Measurements from ENCODE around the gene RPL11. TPM values are rescaled to one million over a fixed set of nuclear protein-coding genes. Genes with fewer than 3 reads are reported as not detected.
A peak's percentile ranks its signal among the peaks of the same experiment; 100 is the strongest.

Gene RPL11
- polyA plus RNA-seq (2013), result 5,507 TPM

GRCh38 chr1:23691499-23692307, at the start of gene RPL11:
Gene RPL11 (plus strand): TSS chr1:23691806. CDS start chr1:23691824, 18 bp downstream.
- Histone ChIP-seq H3K4me1 (ENCODE audit: control extremely low read depth in 1 of 4, control insufficient read depth in 4 of 4, insufficient read depth in 4 of 4, low read length in 3 of 4) (peaks cover 9 to 35% (median 29%) of the 10 kb centered on the region in 4 experiments), H3K27ac (ENCODE audit: insufficient read depth in 1 of 2, low read depth in 1 of 2, low read length in 2 of 2, poor library complexity in 1 of 2, severe bottlenecking in 2 of 2) (peak within 1 kb of the TSS; percentile 88 to 95), H3K36me3 (ENCODE audit: control insufficient read depth in 4 of 4, insufficient read depth in 4 of 4, low read length in 3 of 4) (peaks cover 13 to 44% (median 35%) of the 10 kb centered on the region in 4 experiments), H3K9me3 (ENCODE audit: control extremely low read depth in 1 of 5, control insufficient read depth in 4 of 5, insufficient read depth in 2 of 5, low read depth in 1 of 5, low read length in 4 of 5) (no peaks in the 10 kb centered on the region), H3K4me3 (ENCODE audit: control insufficient read depth in 1 of 7, extremely low read depth in 1 of 7, insufficient read depth in 4 of 7, low read depth in 2 of 7, low read length in 6 of 7) (peak within 1 kb of the TSS; percentile 75 to 100 (median 98)), H3K27me3 (replicated peaks in 2 of 5; ENCODE audit: control insufficient read depth in 4 of 5, insufficient read depth in 5 of 5, low read length in 4 of 5) (no peaks in the 10 kb centered on the region)
- under 1% methylated on average over 43 of the region's 45 CpGs for WGBS (ENCODE audit: insufficient coverage)
- POLR2A ChIA-PET, result interaction anchor here (0.6 to 1.5 kb wide), 3 partner anchors 11 to 52 kb away, joined by 3 to 6 read pairs (median 4); partner anchors contain the start of gene ELOA
- CTCF ChIA-PET, result interaction anchor here (0.9 to 1.7 kb wide), 6 partner anchors 9 to 207 kb away, joined by 3 to 7 read pairs (median 4); partner anchors contain the start of gene ELOA
- peak; percentile 95 to 97 (median 96) for DNase-seq

- Histone ChIP-seq H3K9me3 (ENCODE audit: control extremely low read depth in 1 of 5, control insufficient read depth in 4 of 5, insufficient read depth in 2 of 5, low read depth in 1 of 5, low read length in 4 of 5) (no peaks in the 10 kb centered on the region), H3K4me3 (ENCODE audit: control insufficient read depth in 1 of 7, extremely low read depth in 1 of 7, insufficient read depth in 4 of 7, low read depth in 2 of 7, low read length in 6 of 7) (no peak overlapping the region), H3K4me1 (ENCODE audit: control extremely low read depth in 1 of 4, control insufficient read depth in 4 of 4, insufficient read depth in 4 of 4, low read length in 3 of 4) (peaks cover 0 to 11% (median 8%) of the 10 kb centered on the region in 4 experiments), H3K27me3 (replicated peaks in 2 of 5; ENCODE audit: control insufficient read depth in 4 of 5, insufficient read depth in 5 of 5, low read length in 4 of 5) (peaks cover 0 to 7% (median 0%) of the 10 kb centered on the region in 5 experiments), H3K27ac (ENCODE audit: insufficient read depth in 1 of 2, low read depth in 1 of 2, low read length in 2 of 2, poor library complexity in 1 of 2, severe bottlenecking in 2 of 2) (no peak overlapping the region), H3K36me3 (ENCODE audit: control insufficient read depth in 4 of 4, insufficient read depth in 4 of 4, low read length in 3 of 4) (no peaks in the 10 kb centered on the region)
- ChIA-PET POLR2A (no interaction called here), CTCF (interaction anchor here (1.3 to 2.9 kb wide), 6 partner anchors 9 to 104 kb away, joined by 3 to 15 read pairs (median 6); no protein-coding TSS in a partner anchor)
- WGBS (ENCODE audit: insufficient coverage), result 79% methylated on average over 5 of the region's 7 CpGs
- no peak for DNase-seq
Observed at GRCh38 chr1:23643736-23644554, 47.7 kb upstream of the RPL11 start.

DNA sequence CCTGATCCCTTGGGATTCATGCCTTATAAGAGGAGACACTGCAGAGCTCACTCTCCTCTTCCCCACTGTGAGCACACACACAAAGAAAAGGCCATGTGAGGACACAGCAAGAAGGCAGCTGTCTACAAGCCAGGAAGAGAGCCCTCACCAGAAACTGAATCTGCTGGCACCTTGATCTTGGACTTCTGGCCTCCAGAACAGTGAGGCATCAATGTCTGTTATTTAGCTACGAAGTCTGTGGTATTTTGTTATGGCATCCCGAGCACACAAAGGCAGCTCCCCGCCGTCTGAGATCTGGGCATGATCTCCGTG, 47.1 kb upstream of the RPL11 start:
- Histone ChIP-seq H3K27ac (ENCODE audit: insufficient read depth in 1 of 2, low read depth in 1 of 2, low read length in 2 of 2, poor library complexity in 1 of 2, severe bottlenecking in 2 of 2) (no peak overlapping the region), H3K36me3 (ENCODE audit: control insufficient read depth in 4 of 4, insufficient read depth in 4 of 4, low read length in 3 of 4) (no peaks in the 10 kb centered on the region), H3K27me3 (replicated peaks in 2 of 5; ENCODE audit: control insufficient read depth in 4 of 5, insufficient read depth in 5 of 5, low read length in 4 of 5) (peaks cover 0 to 7% (median 0%) of the 10 kb centered on the region in 5 experiments), H3K4me1 (ENCODE audit: control extremely low read depth in 1 of 4, control insufficient read depth in 4 of 4, insufficient read depth in 4 of 4, low read length in 3 of 4) (peaks cover 0 to 7% (median 5%) of the 10 kb centered on the region in 4 experiments), H3K4me3 (ENCODE audit: control insufficient read depth in 1 of 7, extremely low read depth in 1 of 7, insufficient read depth in 4 of 7, low read depth in 2 of 7, low read length in 6 of 7) (no peak overlapping the region), H3K9me3 (ENCODE audit: control extremely low read depth in 1 of 5, control insufficient read depth in 4 of 5, insufficient read depth in 2 of 5, low read depth in 1 of 5, low read length in 4 of 5) (no peaks in the 10 kb centered on the region)
- 100% methylated on average over 5 of the region's 5 CpGs for WGBS (ENCODE audit: insufficient coverage)
- POLR2A ChIA-PET, result interaction anchor here (0.6 kb wide), 1 partner anchor 158 kb away, joined by 3 read pairs; no protein-coding TSS in a partner anchor
- DNase-seq, result no peak
- CTCF ChIA-PET, result interaction anchor here (1.1 to 2.9 kb wide), 8 partner anchors 8 to 104 kb away, joined by 3 to 15 read pairs (median 5); no protein-coding TSS in a partner anchor

DNA sequence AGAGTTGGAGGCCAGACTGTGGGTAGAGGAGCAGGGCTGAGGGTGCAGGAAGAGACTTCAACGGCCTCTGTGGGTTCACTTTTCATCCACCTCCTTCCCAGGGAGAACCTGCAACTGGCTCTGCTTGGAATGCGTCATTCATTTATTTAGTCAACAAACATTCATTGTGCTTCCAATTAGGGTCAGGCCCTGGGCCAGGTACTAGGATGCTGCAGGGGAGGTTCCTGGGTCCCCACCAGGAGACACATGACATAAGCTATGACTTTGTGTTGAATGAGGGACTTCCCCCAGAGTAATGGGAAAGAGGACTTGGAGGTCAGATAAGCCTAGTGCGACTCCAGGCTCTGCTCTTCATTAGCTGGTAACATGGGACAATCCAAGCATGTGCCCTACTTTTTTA, 46.3 kb upstream of the RPL11 start:
- CTCF ChIA-PET, result interaction anchor here (1.1 to 2.9 kb wide), 6 partner anchors 9 to 105 kb away, joined by 3 to 15 read pairs (median 4); no protein-coding TSS in a partner anchor
- H3K27me3 ChIP-seq (replicated peaks in 2 of 5; ENCODE audit: control insufficient read depth in 4 of 5, insufficient read depth in 5 of 5, low read length in 4 of 5), result peaks cover 0 to 10% (median under 1%) of the 10 kb centered on the region in 5 experiments
- H3K4me1 ChIP-seq (ENCODE audit: control extremely low read depth in 1 of 4, control insufficient read depth in 4 of 4, insufficient read depth in 4 of 4, low read length in 3 of 4), result no peaks in the 10 kb centered on the region
- 100% methylated on average over 2 of the region's 3 CpGs for WGBS (ENCODE audit: insufficient coverage)
- no peaks in the 10 kb centered on the region for H3K36me3 ChIP-seq (ENCODE audit: control insufficient read depth in 4 of 4, insufficient read depth in 4 of 4, low read length in 3 of 4)
- H3K9me3 ChIP-seq (ENCODE audit: control extremely low read depth in 1 of 5, control insufficient read depth in 4 of 5, insufficient read depth in 2 of 5, low read depth in 1 of 5, low read length in 4 of 5), result no peaks in the 10 kb centered on the region
- no peak overlapping the region for H3K4me3 ChIP-seq (ENCODE audit: control insufficient read depth in 1 of 7, extremely low read depth in 1 of 7, insufficient read depth in 4 of 7, low read depth in 2 of 7, low read length in 6 of 7)
- DNase-seq, result no peak
- POLR2A ChIA-PET, result no interaction called here
- no peak overlapping the region for H3K27ac ChIP-seq (ENCODE audit: insufficient read depth in 1 of 2, low read depth in 1 of 2, low read length in 2 of 2, poor library complexity in 1 of 2, severe bottlenecking in 2 of 2)

GRCh38 chr1:23646091-23646490, 45.5 kb upstream of the RPL11 start:
- DNase-seq, result no peak
- ChIA-PET CTCF (interaction anchor here (0.8 to 2.9 kb wide), 5 partner anchors 9 to 106 kb away, joined by 3 to 12 read pairs (median 3); no protein-coding TSS in a partner anchor), POLR2A (no interaction called here)
- WGBS (ENCODE audit: insufficient coverage), result 90% methylated on average over 2 of the region's 4 CpGs
- peaks cover 0 to 13% (median 4%) of the 10 kb centered on the region in 5 experiments for H3K27me3 ChIP-seq (replicated peaks in 2 of 5; ENCODE audit: control insufficient read depth in 4 of 5, insufficient read depth in 5 of 5, low read length in 4 of 5)
- no peak overlapping the region for H3K27ac ChIP-seq (ENCODE audit: insufficient read depth in 1 of 2, low read depth in 1 of 2, low read length in 2 of 2, poor library complexity in 1 of 2, severe bottlenecking in 2 of 2)
- no peaks in the 10 kb centered on the region for H3K4me1 ChIP-seq (ENCODE audit: control extremely low read depth in 1 of 4, control insufficient read depth in 4 of 4, insufficient read depth in 4 of 4, low read length in 3 of 4)
- no peak overlapping the region for H3K4me3 ChIP-seq (ENCODE audit: control insufficient read depth in 1 of 7, extremely low read depth in 1 of 7, insufficient read depth in 4 of 7, low read depth in 2 of 7, low read length in 6 of 7)
- no peaks in the 10 kb centered on the region for H3K9me3 ChIP-seq (ENCODE audit: control extremely low read depth in 1 of 5, control insufficient read depth in 4 of 5, insufficient read depth in 2 of 5, low read depth in 1 of 5, low read length in 4 of 5)
- no peaks in the 10 kb centered on the region for H3K36me3 ChIP-seq (ENCODE audit: control insufficient read depth in 4 of 4, insufficient read depth in 4 of 4, low read length in 3 of 4)

GRCh38 chr1:23646541-23646940, 45.1 kb upstream of the RPL11 start:
- Histone ChIP-seq H3K9me3 (ENCODE audit: control extremely low read depth in 1 of 5, control insufficient read depth in 4 of 5, insufficient read depth in 2 of 5, low read depth in 1 of 5, low read length in 4 of 5) (no peaks in the 10 kb centered on the region), H3K36me3 (ENCODE audit: control insufficient read depth in 4 of 4, insufficient read depth in 4 of 4, low read length in 3 of 4) (no peaks in the 10 kb centered on the region), H3K4me1 (ENCODE audit: control extremely low read depth in 1 of 4, control insufficient read depth in 4 of 4, insufficient read depth in 4 of 4, low read length in 3 of 4) (no peaks in the 10 kb centered on the region), H3K4me3 (ENCODE audit: control insufficient read depth in 1 of 7, extremely low read depth in 1 of 7, insufficient read depth in 4 of 7, low read depth in 2 of 7, low read length in 6 of 7) (no peak overlapping the region), H3K27me3 (replicated peaks in 2 of 5; ENCODE audit: control insufficient read depth in 4 of 5, insufficient read depth in 5 of 5, low read length in 4 of 5) (peaks cover 0 to 16% (median 8%) of the 10 kb centered on the region in 5 experiments), H3K27ac (ENCODE audit: insufficient read depth in 1 of 2, low read depth in 1 of 2, low read length in 2 of 2, poor library complexity in 1 of 2, severe bottlenecking in 2 of 2) (no peak overlapping the region)
- WGBS (ENCODE audit: insufficient coverage), result 100% methylated on average over 5 of the region's 6 CpGs
- POLR2A ChIA-PET, result no interaction called here
- CTCF ChIA-PET, result interaction anchor here (0.8 to 2.9 kb wide), 6 partner anchors 10 to 106 kb away, joined by 3 to 12 read pairs (median 4); no protein-coding TSS in a partner anchor
- no peak for DNase-seq
